GM19438 (cell line): Measurements from ENCODE around the gene IST1.

Experiments
- ATAC-seq: cut with Tn5 transposase; IDR thresholded peaks from one replicate; pipeline ENCODE4 v1.9.1; 2021; ENCODE audit warnings: low read depth; ENCODE audit not compliant: unreplicated experiment

The IST1 gene

DNA sequence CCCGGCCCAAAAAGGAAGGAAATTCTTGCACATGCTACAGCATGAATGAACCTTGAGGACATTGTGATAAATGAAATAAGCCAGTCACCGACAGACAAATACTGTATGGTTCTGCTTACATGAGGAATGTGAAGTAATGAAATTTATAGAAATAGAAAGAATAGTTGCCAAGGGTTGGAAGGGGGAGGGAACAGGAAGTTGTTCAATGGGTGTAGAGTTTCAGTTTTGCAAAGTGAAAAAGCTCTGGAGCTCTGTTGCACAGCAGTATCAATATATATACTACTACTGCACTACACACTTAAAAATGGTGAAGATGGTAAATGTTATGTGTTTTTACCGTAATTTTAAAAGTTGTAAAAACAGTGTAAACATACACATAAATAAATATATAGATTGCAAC, 61.2 kb downstream of the IST1 start:
- no peak for ATAC-seq

GRCh38 chr16:71961066-71962039, 66.0 kb downstream of the IST1 start:
- ATAC-seq: no peak

- no peak for ATAC-seq
Measured at GRCh38 chr16:71963125-71963875, 68.0 kb downstream of the IST1 start.

DNA sequence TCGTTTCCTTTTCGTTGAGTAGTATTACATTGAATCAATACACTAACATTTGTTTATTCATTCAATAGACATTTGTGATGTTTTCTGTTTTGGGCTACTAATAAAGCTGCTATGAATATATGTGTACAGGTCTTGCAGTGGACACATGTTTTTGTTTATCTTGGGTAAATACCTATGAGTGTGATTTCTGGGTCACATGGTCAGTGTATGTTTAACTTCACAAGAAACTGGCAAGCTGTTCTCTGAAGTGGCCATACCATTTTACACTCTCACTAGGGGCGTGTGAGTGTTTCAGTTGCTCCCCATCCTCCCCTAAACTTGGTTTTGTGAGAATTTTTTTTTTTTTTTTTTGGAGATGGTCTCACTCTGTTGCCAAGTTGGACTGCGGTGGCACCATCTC, 69.9 kb downstream of the IST1 start:
- no peak for ATAC-seq

DNA sequence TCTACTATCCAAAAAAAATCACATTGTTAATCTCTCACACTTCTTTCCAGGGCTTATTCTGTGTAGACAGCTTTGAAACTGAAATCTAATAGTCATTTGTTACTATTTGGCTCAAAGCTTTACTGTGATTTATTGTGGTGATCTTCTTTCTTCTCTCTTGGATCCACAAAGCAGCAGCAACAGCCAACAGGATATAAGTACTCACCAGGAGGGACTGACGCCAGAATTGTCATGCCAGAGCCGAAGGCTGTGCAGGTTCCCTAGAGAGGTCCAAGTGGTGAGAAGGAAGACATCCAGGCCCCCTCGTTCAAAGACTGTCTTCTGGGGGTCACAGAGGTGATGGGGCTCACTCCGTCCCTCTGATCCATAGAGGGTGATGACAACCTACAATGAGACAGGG, 71.6 kb downstream of the IST1 start:
- no peak for ATAC-seq

- no peak for ATAC-seq
Measured at GRCh38 chr16:71969353-71969752, 74.0 kb downstream of the IST1 start.

- ATAC-seq: no peak
Measured at GRCh38 chr16:71971571-71971970, 76.2 kb downstream of the IST1 start.

DNA sequence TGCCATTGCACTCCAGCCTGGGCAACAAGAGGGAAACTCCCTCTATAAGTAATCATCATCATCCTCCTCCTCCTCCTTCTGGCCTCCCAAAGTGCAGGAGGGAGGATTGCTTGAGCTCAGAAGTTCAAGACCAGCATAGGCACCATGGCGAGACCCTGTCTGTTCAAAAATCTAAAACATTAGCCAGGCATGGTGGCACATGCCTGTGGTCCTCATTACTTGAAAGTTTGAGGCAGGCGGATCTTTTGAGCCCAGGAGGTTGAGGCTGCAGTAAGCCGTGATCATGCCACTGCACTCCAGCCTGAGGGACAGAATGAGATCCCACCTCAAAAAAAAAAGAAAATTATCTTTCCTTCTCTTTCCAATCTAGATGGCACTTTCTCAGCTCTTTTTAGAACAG, 77.0 kb downstream of the IST1 start:
- ATAC-seq: no peak

DNA sequence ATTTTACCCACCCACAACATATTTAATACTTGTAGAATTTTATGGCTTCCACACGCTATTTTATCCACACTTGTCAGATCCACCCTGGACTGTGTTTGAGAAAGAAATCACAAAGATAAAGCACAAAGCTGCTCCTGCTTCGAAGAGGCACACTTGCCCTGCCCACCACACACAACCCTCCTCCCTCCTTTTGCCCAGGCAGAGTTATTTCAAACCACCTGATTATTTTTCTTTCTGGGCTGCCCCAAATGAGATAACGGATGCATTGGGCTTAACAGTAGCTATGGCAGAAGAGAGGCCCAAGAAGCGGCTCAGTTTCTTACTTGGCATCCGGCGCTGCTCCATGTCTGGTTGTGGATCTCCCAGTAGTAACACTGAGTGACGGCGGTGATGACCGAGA, 77.7 kb downstream of the IST1 start:
- no peak for ATAC-seq

DNA sequence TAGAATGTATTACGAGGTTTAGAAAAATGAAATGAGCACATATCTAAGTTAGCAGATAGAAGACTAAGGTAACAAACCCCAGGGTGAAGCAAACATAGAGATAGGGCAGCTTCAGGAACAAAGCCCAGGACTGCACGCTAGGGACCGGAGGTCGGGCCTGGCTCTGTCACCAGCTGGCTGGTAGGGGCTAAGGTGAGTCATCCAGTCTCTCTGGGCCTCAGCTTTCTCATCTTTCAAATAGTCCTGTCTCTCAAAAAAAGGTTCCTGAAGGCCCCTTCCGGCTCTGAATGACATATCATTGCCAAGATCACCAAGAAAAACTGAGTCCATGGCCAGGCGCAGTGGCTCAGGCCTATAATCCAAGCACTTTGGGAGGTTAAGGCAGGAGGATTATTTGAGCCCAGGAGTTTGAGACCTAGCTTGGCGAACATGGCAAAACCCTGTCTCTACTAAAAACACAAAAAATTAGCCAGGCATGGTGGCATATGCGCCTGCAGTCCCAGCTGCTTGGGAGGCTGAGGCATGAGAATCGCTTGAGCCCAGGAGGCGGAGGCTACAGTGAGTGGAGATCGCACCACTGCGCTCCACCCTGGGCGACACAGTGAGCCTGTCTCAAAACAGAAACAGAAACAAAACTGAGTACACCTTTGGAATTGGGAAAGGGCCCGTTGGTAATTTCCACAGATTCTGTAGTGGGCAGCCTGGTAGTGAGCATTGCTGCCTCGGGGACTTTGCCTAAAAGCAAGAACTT, 78.9 kb downstream of the IST1 start:
- no peak for ATAC-seq
